Endometrium (tissue), 2 donors: ENCODE measurements around the gene MCAT.
"Not testable (repeated sequence)": the region's sequence is repeated elsewhere in the genome, so short reads cannot be mapped to it uniquely, and the experiment has no call there.

Source experiments
- FAIRE-seq: peaks from 2 replicates; lab custom pipeline; 2012; peaks lifted over from hg19 to GRCh38; lab: Jason Lieb, UNC
- donor health status: control.
- donor health status: control.

MCAT gene

DNA sequence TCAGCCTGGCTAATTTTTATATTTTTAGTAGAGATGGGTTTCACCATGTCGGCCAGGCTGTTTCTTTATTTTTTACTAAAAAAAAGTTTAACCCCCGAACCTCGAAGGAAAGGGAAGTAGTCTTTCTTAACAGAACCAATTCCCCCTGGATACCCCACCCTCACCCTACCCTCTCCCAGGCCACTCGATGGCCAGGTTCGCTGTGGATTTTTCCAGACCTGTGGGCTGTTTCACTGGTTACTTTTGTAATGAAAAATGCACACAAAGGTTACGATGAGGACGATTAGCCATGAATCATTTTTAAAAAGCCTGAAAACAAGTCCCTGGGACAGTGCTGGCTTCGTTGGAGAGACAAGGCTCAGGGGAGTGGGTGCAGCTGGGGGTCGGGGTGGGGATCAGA, 10.7 kb upstream of the MCAT start:
- FAIRE-seq, result no peak

DNA sequence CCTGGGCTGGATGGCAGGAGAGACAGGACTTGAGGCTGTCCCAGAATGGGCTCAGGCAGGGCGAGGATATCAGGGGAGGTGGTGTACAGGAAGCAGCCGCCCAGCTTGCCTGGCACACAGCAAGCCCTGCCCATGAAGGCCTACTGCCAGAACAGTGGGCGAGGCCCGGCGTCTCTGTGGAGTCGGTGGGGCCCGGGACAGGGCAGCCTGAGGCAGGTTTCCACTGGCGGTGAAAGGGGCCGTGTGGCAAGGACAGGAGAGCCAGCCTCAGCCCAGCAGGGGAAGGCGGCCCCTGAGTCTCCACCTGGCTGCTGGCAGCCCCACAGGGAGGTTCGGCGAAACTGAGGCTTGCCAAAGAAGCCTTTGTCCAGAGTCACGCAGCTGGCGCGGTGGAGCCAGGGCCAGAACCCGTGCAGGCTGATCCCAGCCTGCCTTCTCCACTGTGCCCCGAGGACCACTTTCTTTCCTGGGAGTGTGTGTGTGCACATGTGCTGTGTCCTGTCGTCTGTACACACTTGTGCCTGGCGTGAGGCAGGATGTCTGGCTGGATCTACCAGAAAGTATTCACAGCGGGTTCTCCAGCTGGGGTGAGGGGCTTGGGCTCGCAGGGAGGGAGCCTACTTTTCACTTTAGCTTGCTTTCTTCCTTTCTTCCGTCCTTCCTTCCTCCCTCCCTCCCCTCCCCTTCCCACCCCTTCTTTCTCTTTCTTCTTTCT, 9.3 kb upstream of the MCAT start:
- no peak for FAIRE-seq

DNA sequence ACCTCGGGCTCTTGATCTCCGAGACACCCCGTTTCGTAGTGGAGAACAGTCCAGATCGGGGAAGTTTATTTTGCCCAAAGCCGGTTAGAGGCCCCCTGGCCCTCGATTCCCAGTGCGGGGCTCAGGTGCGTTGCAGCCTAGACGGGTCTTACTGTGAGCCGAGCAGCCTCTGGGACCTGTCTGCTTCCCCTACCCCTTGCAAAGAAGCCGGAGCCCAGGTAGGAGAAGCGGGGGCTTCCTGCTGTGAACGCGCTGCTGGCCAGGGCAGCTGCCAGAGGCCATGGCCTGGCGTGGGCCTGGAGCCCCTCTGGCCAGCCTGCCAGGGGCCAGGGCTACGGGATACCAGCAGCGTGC, 8.8 kb upstream of the MCAT start:
- no peak for FAIRE-seq

DNA sequence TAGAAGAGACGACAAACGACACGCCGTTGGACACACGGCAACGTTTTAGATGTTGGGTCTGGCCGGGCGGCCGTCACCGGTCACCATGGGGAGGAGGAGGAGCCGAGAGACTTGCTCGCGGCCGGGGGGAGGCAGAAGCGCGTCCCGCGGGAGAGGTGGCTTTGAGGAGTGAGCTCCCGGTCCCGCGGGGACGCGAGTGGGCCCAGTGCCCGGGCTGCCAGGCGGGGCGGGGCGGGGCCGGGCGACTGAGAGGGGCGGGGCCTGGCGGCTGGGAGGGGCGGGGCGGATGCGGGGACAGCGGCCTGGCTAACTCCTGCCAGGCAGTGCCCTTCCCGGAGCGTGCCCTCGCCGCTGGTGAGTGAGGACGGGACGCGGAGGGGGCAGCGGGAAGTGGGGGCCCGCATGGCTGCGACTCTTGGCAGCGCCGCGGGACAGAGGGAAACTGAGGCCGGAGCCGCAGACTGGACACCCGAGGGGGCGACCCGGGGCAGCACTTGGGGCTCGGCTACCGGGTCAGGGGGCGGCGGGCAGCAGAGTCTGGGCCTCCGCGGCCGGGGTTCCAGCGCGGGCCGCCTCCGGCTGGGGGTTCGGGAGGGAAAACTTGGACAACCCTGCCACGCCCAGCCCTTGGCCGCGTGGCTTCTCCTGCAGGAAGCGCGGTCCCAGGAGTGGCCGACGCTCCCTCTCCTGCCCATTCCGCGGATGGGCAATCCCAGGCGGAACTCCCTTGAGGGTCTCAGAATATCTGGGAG, 8.2 kb upstream of the MCAT start, which contains the start of gene TSPO:
TSS of gene TSPO (plus strand) at position 309 of the 752 bp plus-strand sequence. CDS start 7,680 bp downstream, outside the sequence.
- no peak for FAIRE-seq

DNA sequence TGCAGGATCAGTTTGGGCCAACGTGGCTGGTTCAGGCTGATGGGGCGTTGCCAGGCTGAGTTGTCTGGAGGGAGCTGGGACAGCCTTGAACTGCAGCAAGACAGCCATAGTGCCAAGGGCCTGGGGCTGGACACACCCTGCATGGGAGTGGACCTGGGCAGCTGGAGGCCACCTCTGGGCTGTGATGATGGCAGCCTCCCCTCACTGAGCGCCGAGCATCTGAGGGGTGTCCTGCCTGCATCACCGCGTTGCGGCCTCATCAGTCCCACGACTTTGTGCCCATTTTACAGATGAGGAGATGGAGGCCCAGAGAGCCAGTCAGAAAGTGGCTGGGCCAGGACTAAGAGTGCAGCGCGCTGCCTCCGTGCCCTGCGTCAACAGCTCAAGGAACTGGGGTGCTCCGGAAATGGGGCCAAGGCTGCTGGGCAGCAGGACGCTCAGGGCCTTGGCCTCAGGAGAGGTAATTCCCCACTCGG, 7.6 kb upstream of the MCAT start:
- no peak for FAIRE-seq

DNA sequence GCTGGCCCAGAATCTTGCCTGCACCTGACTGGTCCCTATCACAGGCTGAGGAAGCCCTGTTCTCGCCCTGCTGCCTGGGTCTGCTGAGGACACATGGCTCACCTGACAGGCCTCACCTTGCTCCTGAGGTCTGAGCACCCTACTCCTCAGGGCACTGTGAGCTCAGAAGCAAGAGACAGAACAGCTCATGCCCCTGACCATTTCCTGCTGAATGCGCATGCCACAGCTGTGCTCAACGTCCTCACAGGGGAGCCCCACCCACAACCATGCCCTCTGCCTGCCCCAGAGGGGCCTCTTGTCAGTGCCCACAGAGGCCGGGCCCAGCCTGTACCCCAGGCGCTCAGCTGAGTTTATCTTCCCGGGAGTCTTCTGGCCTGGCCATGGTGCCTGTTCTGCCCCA, 5.4 kb upstream of the MCAT start:
- no peak for FAIRE-seq

DNA sequence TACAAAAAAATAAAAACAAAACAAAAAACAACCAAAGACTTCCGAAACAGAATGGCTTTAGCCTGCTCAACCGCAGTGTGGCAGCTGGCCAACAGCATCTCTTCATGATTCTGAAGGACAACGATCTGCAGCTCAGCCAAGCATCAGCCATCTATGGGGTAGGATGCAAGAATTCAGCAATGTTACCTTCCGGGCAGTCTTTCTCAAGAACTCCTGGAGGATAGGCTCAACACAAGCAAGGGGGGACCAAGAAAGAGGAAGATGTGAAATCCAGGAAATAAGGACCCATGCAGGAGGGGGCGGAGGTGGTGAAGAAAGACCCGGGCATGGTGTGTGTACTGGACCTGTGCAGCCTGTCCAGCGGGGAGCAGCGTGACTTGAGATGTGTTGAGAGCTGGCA, 4.6 kb upstream of the MCAT start:
- no peak for FAIRE-seq

DNA sequence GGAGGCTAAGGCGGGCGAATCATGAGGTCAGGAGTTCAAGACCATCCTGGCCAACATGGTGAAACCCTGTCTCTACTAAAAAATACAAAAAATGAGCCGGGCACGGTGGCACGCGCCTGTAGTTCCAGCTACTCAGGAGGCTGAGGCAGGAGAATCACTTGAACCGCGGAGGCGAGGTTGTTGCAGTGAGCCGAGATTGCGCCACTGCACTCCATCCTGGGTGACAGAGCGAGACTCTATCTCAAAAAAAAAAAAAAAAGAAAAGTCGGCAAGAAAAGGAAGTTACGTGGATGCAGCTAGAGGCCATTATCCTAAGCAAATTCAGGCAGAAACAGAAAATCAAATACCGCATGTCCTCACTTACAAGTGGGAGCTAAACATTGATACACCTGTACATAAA, 3.1 kb upstream of the MCAT start:
- not testable (repeated sequence) for FAIRE-seq

DNA sequence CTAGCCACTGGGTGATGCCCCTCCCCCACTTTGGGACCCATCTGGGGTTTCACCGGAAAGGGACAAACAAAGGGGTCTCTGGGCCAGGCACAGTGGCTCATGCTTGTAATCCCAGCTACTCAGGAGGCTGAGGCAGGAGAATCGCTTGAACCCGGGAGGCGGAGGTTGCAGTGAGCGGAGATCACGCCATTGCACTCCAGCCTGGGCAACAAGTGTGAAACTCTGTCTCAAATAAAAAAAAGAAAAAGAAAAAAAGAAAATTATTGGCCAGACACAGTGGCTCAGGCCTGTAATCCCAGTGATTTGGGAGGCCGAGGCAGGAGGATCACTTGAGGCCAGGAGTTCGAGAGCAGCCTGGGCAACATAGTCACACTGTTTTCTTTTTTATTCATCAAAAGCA, 2.2 kb upstream of the MCAT start:
- not testable (repeated sequence) for FAIRE-seq

DNA sequence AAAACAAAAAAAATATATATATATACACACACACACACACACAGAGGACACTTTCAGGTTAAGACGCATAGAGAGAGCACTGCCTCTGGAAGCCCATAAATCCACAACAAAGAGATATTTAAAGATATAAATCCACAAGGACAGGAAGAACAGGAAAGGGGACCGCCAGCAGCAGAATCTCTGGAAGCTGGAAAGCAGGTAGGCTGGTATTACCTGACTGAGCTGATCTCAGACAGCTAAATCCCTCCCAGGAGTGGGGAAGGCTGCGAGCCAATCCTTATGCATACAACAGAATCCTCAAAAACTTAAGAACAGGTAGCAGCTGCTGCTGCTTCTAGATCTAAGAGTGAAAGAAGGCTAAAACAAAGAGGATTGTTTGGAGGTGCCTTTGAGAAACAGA, 1.8 kb upstream of the MCAT start:
- no peak for FAIRE-seq

DNA sequence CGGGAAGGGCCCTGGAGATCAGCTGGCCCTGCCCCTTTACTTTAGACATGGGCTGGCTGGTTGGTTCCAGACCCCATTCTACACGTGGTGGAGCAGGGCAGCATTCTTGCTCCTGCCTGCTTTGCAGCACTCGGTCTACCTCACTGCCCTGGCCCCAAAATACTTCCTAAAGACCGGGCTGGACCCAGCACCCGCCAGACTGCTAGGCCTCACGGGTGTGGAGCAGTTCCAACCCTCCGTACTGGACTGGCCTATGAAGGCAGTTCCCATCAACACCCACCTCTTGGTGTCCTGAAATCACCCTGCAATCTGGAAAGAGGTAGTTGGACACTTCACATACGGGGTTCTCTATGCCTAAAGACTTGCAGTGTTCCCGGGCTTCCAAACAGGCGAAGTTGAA, 6.4 kb downstream of the MCAT start:
- no peak for FAIRE-seq

DNA sequence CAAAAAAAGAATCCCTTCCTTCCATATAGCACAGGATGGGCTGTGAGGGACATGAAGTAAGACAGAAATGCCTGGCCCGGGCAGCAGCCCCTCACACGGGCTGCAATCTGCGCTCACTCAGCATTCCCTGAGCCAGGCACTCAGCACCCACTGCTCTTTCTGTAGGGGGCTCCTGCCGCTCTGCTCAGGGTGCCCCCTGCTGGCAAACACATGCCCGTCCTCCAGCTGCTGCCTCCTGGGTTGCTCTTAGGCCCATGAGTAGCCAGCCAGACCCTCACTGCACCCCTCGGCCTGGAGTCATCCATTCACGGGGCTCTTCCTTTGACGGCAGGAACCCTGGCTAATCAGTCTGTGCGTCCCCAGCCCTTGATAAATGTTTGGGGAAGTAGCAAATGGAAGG, 6.9 kb downstream of the MCAT start:
- no peak for FAIRE-seq

DNA sequence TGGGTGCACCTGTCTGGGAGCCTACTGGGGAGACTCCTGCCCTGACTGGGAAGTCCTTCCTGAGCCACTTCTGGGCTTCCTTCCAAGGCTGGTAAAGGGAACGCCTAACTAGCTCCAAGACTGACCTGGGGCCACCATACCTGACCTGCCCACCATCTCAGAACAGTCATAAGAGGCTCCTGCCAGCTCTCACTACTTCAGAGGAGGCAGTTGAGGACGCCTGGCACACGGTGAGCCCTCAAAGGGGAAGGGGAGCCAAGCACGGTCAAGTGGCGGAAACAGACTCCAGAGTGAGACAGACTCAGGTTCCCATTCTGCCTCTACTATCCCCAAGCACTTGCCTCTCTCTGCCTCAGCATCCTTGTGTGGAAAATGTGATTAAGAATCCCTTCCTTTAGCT, 7.6 kb downstream of the MCAT start:
- FAIRE-seq, result no peak

DNA sequence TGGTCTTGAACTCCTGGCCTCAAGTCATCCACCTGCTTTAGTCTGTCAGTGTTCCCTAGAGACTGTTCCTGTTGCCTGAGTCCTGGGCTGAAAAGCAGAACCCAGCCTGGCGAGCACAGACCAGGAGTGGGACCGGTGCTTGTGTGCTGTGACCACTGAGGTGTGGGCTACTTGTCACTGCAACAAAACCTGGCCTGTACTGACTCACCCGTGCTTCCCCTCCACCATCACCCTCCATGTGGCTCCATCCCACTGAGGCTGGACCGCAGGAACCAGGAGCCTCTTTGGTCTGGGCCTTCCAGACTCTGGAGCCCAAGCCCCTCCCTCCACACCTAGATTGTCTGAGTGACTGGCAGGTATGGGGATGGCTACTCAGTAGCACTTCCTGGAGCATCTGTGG, 8.6 kb downstream of the MCAT start:
- FAIRE-seq, result no peak

DNA sequence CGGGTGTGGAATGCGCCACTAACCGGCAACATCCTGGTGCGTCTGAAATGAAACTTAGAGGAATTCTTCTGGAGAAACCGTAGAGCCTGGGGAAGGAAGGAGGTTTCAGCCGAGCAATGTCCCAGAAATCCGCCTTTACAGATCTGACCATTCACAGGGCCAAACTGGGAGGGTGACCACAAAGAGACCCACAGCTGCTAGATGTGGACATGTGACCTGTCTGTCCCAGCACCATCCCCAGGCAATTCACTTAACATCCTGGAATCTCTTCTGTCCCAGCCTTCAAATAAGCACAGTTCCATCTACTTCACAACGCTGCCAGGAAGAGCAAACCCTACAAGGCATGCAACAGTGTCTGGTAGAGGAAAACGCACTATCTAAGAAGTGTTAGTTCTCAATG, 9.8 kb downstream of the MCAT start:
- no peak for FAIRE-seq

DNA sequence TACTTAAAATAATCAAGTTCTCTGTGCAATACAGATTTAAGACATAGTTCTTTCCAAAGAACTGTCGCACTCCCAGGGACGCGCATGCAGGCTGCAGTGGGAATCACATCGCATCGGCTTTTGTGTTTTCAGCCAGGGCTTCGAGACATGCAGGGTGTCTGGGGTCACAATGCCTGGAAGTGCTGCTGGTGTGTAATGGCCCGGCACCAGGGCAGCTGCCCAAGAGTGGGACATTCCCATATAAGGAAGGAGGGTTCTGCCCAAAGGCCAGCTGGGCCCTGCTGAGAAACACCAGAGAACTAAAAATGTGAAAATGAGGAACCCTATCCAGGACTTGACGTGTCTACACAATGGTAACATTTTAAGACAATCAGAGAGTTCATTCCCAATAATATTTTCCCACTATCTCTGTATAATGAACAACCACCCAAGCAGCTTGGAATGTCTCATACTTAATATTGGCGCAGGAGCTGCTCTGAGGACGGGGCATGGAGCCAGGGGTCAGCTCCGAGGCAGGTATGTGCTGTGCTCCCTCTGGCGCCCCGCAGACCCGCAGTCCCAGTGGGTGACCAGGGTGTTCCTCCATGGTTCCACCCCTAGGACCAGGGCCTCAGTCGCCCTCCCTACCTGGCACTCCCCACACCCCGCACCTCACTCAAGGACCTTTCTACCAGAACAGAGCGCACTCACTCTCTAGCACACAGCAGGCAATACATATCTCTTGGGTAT, 11.3 kb downstream of the MCAT start:
- FAIRE-seq, result no peak

DNA sequence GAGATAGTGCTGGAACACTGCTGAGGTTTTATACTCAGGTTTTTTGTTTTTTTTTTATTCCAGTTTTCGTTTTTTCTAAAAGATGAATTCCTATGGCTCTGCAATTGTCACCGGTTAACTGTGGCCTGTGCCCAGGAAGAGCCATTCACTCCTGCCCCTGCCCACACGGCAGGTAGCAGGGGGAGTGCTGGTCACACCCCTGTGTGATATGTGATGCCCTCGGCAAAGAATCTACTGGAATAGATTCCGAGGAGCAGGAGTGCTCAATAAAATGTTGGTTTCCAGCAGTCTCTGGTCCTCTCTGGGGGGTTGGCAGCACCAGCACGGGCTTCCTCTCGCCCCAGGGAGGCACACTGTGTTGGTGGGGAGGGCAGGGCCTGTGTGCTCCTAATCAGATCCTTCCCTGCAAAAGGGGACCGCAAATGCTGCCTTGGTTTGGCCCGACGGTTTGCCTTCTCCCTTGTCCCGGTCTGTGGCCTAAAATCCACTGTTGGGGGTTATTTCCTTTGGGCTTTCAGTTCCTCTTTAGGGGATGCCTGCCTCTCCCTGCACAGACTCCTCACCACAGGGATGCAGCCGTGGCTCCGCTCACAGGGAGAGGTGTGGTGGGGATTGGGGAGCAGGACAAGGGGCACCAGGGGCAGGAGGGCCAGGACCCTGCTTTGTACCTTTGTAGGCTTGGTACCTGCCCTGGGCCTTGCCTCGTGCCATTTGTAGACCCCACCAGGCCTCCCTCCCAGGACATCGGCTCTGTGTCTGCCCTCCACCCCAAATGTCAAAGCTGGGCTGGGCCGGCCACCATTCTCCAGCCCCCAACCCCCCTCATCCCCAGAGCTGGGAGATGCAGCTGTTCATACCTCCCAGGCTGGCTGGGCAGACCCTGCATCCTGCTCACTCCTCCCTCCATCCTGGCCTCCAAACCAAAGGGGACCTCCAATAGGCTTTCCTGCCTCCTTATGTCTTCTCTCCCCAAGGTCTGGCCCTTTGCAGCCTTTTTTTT, 13.5 kb downstream of the MCAT start:
- no peak for FAIRE-seq

DNA sequence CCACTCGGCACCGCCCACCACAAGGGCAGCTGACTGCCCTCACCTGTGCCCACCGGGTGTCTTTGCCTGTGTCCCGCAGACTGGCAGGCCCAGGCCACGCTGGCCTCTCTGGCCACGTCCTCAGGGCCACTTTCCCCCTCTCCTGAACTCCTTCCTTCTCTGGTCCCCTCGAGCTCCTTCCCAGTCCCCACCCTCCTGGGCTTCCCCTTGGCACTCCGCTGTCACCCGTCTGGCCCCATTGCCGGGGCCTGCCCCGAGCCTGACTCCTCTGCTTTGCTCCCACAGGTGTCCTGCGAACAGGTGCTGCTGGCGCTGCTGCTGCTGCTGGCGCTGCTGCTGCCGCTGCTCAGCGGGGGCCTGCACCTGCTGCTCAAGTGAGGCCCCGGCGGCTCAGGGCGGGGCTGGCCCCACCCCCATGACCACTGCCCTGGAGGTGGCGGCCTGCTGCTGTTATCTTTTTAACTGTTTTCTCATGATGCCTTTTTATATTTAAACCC, 14.2 kb downstream of the MCAT start:
- FAIRE-seq, result no peak

DNA sequence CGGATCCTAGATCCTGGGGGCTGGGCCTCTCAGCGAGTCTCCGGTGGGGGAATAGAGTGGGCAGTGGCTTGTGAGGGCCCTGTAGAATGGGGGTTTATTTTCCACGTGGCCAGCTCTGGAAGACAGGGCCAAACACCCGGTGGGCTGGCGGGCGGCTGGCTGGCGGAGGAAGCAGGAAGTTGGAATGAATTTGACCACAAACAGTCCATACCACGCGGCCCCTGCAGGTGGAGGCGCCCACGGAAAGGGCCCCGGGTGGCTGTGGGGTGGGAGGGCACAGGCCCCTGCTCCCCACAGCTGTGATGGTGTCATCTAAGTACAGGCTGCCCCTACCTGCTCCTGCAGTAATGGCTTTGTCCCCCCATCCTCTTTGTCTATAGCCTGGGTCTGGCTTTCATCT, 15.1 kb downstream of the MCAT start:
- no peak for FAIRE-seq

DNA sequence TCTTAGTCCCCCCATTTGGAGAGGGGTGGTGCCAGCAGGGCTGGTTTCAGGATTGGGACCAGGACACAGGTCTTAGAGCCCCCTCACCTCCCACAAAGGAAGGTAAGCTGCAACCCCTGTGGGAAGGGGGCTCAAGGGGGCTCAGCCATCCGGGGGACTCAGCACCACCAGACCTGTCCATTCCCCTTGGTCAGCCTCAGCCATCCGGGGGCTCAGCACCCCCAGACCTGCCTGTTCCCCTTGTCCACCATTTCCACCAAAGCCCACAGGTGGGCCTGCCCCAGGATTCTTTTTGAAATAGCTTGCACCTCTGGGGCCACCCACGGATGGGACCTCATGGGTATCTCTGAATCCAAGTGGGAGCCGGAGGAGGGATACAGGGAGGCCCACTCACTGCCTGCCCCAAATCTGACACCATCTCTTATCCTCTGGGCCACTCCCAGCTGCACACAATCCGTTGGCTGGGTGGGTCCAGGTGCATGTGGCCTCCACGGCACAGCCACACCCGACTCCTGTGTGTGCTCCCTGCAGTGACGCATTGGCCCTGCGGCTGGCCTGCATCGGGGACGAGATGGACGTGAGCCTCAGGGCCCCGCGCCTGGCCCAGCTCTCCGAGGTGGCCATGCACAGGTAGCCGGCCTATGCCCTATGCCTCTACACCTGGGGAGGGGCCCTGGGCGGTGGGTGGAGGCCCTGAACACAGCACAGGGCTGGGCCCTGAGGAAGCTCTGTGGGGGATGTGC, 15.9 kb downstream of the MCAT start:
- no peak for FAIRE-seq
